ENCODE data around the gene CTBP1. TPM values are rescaled to one million over a fixed set of nuclear protein-coding genes. Genes with fewer than 3 reads are reported as not detected.

The CTBP1 gene
- total and polyA plus RNA-seq, 2 donors (not counting 1 experiment from before 2014, with no cell fraction given): 212 to 343 TPM

DNA sequence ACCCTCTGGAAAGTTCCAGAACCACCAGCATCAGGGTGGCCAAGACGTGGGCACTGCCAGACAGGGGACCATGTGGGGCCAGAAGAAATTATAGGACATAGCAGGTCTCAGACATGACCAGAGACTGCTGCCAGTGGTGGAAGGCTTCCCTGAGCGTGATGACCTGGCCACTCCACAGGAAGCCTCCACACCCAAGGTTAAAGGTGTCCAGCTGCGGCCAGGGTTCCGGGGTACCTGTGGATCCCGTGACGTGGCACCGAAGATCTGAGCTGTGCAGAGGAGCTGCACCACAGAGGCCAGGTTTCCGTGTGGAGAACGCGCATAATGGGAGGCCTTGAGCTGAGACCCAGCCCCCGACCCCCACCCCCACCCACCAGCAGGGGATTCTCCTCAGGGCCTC is 16.4 kb upstream of the CTBP1 start:
- intact Hi-C loops (cut with micrococcal nuclease): no loop called here
- no peak overlapping the region for H3K27ac Mint-ChIP-seq

DNA sequence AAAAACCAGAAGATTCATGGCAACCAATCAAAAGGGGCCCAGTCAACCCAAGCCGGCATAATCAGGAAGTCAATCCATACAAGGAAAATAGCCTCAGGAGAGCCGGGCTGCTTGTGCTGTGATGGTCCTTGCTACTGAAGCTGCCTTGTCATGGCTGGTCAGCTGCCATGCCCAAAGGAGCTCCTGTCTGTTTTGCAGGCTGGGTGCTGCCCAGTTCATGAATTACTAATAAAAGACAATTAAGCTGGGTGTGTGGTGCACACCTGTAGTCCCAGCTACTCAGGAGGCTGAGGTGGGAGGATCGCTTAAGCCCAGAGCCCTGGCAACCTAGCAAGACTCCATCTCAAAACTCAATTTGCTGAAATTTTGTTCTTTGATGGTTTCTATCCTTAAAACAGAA is 16.0 kb upstream of the CTBP1 start:
- no peaks in the 10 kb centered on the region for H3K27me3 Mint-ChIP-seq
- ChIA-PET POLR2A (no interaction called here), CTCF (interaction anchor here (2.0 to 6.1 kb wide), 3 partner anchors 14 to 134 kb away, joined by 6 to 88 read pairs (median 15); no protein-coding TSS in a partner anchor)
- peaks cover 5% of the 10 kb centered on the region for H3K9me3 Mint-ChIP-seq (ENCODE audit: insufficient read depth)
- peaks cover 38% of the 10 kb centered on the region for H3K79me2 ChIP-seq (ENCODE audit: control insufficient read depth, insufficient read depth, low read length)
- H3K4me1 Mint-ChIP-seq: peaks cover 36% of the 10 kb centered on the region
- intact Hi-C loops (cut with micrococcal nuclease): no loop called here
- H2AFZ ChIP-seq (ENCODE audit: insufficient read depth, low read depth, low read length, poor library complexity, severe bottlenecking): no peak overlapping the region
- H3K27ac Mint-ChIP-seq: no peak overlapping the region
- no peak overlapping the region for H3K27ac ChIP-seq (ENCODE audit: low read length in 2 of 2)
- DNase-seq: no peak
- H3K9me3 ChIP-seq (ENCODE audit: control extremely low read depth in 1 of 3, control insufficient read depth in 2 of 3, insufficient read depth in 1 of 3, low read length in 2 of 3): peaks cover 0 to 11% (median 8%) of the 10 kb centered on the region in 3 donors
- no peak for TF ChIP-seq EZH2 (IDR thresholded peaks at IDR 0.05; ENCODE audit: borderline replicate concordance, insufficient read depth, low read depth, low read length, poor library complexity, severe bottlenecking)
- TF ChIP-seq, protein P1, sequence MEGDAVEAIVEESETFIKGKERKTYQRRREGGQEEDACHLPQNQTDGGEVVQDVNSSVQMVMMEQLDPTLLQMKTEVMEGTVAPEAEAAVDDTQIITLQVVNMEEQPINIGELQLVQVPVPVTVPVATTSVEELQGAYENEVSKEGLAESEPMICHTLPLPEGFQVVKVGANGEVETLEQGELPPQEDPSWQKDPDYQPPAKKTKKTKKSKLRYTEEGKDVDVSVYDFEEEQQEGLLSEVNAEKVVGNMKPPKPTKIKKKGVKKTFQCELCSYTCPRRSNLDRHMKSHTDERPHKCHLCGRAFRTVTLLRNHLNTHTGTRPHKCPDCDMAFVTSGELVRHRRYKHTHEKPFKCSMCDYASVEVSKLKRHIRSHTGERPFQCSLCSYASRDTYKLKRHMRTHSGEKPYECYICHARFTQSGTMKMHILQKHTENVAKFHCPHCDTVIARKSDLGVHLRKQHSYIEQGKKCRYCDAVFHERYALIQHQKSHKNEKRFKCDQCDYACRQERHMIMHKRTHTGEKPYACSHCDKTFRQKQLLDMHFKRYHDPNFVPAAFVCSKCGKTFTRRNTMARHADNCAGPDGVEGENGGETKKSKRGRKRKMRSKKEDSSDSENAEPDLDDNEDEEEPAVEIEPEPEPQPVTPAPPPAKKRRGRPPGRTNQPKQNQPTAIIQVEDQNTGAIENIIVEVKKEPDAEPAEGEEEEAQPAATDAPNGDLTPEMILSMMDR (IDR thresholded peaks at IDR 0.05): no peak
- no peak overlapping the region for H3K9ac ChIP-seq (ENCODE audit: low read length)
- H3K4me3 ChIP-seq (ENCODE audit: control extremely low read depth in 1 of 5, extremely low read depth in 1 of 5, insufficient read depth in 1 of 5, low read depth in 2 of 5, low read length in 4 of 5): no peak overlapping the region
- H3K4me1 ChIP-seq (ENCODE audit: control insufficient read depth in 2 of 2, insufficient read depth in 2 of 2, low read length in 2 of 2): peaks cover 13 to 19% of the 10 kb centered on the region in 2 donors
- H3K4me2 ChIP-seq (replicated peaks; ENCODE audit: low read depth, low read length, poor library complexity, severe bottlenecking): no peak overlapping the region
- no peaks in the 10 kb centered on the region for H3K36me3 ChIP-seq (replicated peaks in 1 of 2; ENCODE audit: control extremely low read depth in 1 of 2, control insufficient read depth in 1 of 2, extremely low read depth in 1 of 2, insufficient read depth in 2 of 2, low read length in 1 of 2)
- H3K27me3 ChIP-seq (replicated peaks in 1 of 4; ENCODE audit: control extremely low read depth in 1 of 4, control insufficient read depth in 3 of 4, insufficient read depth in 4 of 4, low read length in 3 of 4): no peaks in the 10 kb centered on the region
- no peak overlapping the region for H3K4me3 Mint-ChIP-seq
- 100% methylated on average over 2 of the region's 3 CpGs for WGBS (ENCODE audit: insufficient coverage)
- peaks cover 6% of the 10 kb centered on the region for H4K20me1 ChIP-seq (ENCODE audit: control insufficient read depth, insufficient read depth, low read length, poor library complexity, severe bottlenecking)
- ATAC-seq (ENCODE audit: low read depth): no peak

More for the DNA sequence above, 16.4 kb upstream of the CTBP1 start:
- Histone ChIP-seq H3K4me1 (ENCODE audit: control insufficient read depth in 2 of 2, insufficient read depth in 2 of 2, low read length in 2 of 2) (peaks cover 16 to 20% of the 10 kb centered on the region in 2 donors), H3K27me3 (replicated peaks in 1 of 4; ENCODE audit: control extremely low read depth in 1 of 4, control insufficient read depth in 3 of 4, insufficient read depth in 4 of 4, low read length in 3 of 4) (no peaks in the 10 kb centered on the region), H3K4me3 (ENCODE audit: control extremely low read depth in 1 of 5, extremely low read depth in 1 of 5, insufficient read depth in 1 of 5, low read depth in 2 of 5, low read length in 4 of 5) (no peak overlapping the region), H2AFZ (ENCODE audit: insufficient read depth, low read depth, low read length, poor library complexity, severe bottlenecking) (no peak overlapping the region), H3K4me2 (replicated peaks; ENCODE audit: low read depth, low read length, poor library complexity, severe bottlenecking) (no peak overlapping the region), H3K9me3 (ENCODE audit: control extremely low read depth in 1 of 3, control insufficient read depth in 2 of 3, insufficient read depth in 1 of 3, low read length in 2 of 3) (peaks cover 0 to 13% (median 8%) of the 10 kb centered on the region in 3 donors), H3K36me3 (replicated peaks in 1 of 2; ENCODE audit: control extremely low read depth in 1 of 2, control insufficient read depth in 1 of 2, extremely low read depth in 1 of 2, insufficient read depth in 2 of 2, low read length in 1 of 2) (no peaks in the 10 kb centered on the region), H3K27ac (ENCODE audit: low read length in 2 of 2) (no peak overlapping the region), H3K79me2 (ENCODE audit: control insufficient read depth, insufficient read depth, low read length) (peaks cover 38% of the 10 kb centered on the region), H4K20me1 (ENCODE audit: control insufficient read depth, insufficient read depth, low read length, poor library complexity, severe bottlenecking) (peaks cover 6% of the 10 kb centered on the region), H3K9ac (ENCODE audit: low read length) (no peak overlapping the region)
- peaks cover 5% of the 10 kb centered on the region for H3K9me3 Mint-ChIP-seq (ENCODE audit: insufficient read depth)
- 96% methylated on average over 10 of the region's 11 CpGs for WGBS (ENCODE audit: insufficient coverage)
- TF ChIP-seq, protein P1 (IDR thresholded peaks at IDR 0.05): no peak
- TF ChIP-seq EZH2 (IDR thresholded peaks at IDR 0.05; ENCODE audit: borderline replicate concordance, insufficient read depth, low read depth, low read length, poor library complexity, severe bottlenecking): no peak
- ATAC-seq (ENCODE audit: low read depth): no peak
- ChIA-PET CTCF (interaction anchor here (2.0 to 6.1 kb wide), 3 partner anchors 15 to 135 kb away, joined by 6 to 88 read pairs (median 15); no protein-coding TSS in a partner anchor), POLR2A (no interaction called here)
- H3K4me3 Mint-ChIP-seq: no peak overlapping the region
- peaks cover 35% of the 10 kb centered on the region for H3K4me1 Mint-ChIP-seq
- DNase-seq: no peak
- no peaks in the 10 kb centered on the region for H3K27me3 Mint-ChIP-seq
